Right atrium auricular region (tissue), 2 donors: ENCODE results near the gene GPLD1. TPM values are rescaled to one million over a fixed set of nuclear protein-coding genes. Genes with fewer than 3 reads are reported as not detected.

Source experiments
- DNase-seq: peaks from one replicate; pipeline ENCODE4 v3.0.0-alpha.2; 2019; ENCODE audit warnings: low spot score
- H3K27ac ChIP-seq, 2 donors: fragments of 200-600 bp; sonication (generic); 1 replicate in 1 of 2; 2 replicates in 1 of 2; pipeline ENCODE4 v1.5.1; 2016 to 2019
- H3K27me3 ChIP-seq, 2 donors: fragments of 200-600 bp; sonication (generic); one replicate each; pipeline versions ENCODE4 v1.5.1 to v1.6.0; 2017 to 2019
- H3K36me3 ChIP-seq: fragments of 200-600 bp; sonication (generic); one replicate; pipeline ENCODE4 v1.5.1; 2016
- H3K4me1 ChIP-seq, 2 donors: fragments of 200-600 bp; sonication (generic); one replicate each; pipeline versions ENCODE4 v1.5.1 to v1.6.0; 2017 to 2019
- H3K4me3 ChIP-seq, 2 donors: fragments of 200-600 bp; sonication (generic); 1 replicate in 1 of 2; 2 replicates in 1 of 2; pipeline ENCODE4 v1.5.1; 2017 to 2019; ENCODE audit warnings: mild to moderate bottlenecking in 1 of 2, moderate library complexity in 1 of 2
- H3K9me3 ChIP-seq, 2 donors: fragments of 200-600 bp; sonication (generic); one replicate each; pipeline ENCODE4 v1.5.1; 2019
- total RNA-seq, 2 donors: library from RNA; depleted of rRNA; stranded (reverse); fragments of >200 nt; gene quantifications; one replicate each; pipeline ENCODE4 v1.1.0, GENCODE V29; 2016
- TF ChIP-seq, protein P1 (sequence below), 2 donors: fragments of 200-600 bp; sonication (generic); IDR thresholded peaks; one replicate each; pipeline ENCODE4 v1.5.1; 2019; ENCODE audit warnings: antibody characterized with exemption in 2 of 2

Gene GPLD1
- total RNA-seq, 2 donors from 2014 or later = 0.33 to 0.71 TPM

DNA sequence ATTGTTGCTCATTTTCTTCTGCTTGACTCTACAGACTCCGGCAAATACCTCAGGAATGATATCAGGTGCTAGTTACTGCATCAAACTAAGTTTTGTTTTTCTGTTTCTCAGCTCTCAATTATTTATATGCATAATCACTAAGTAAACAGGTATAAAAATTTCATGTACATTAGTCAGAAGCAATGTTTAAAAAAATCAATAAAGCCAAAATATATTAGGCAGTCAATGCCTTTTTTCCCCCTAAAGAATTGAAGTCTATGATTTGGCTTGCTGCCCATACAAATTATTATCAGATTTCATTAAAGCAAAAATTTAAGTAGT is 107.2 kb downstream of the GPLD1 start:
- H3K36me3 ChIP-seq = no peaks in the 10 kb centered on the region
- no peaks in the 10 kb centered on the region for H3K4me1 ChIP-seq
- no peak overlapping the region for H3K4me3 ChIP-seq
- no peak for DNase-seq
- no peaks in the 10 kb centered on the region for H3K27me3 ChIP-seq
- H3K9me3 ChIP-seq = no peaks in the 10 kb centered on the region
- no peak overlapping the region for H3K27ac ChIP-seq
- TF ChIP-seq, protein P1, sequence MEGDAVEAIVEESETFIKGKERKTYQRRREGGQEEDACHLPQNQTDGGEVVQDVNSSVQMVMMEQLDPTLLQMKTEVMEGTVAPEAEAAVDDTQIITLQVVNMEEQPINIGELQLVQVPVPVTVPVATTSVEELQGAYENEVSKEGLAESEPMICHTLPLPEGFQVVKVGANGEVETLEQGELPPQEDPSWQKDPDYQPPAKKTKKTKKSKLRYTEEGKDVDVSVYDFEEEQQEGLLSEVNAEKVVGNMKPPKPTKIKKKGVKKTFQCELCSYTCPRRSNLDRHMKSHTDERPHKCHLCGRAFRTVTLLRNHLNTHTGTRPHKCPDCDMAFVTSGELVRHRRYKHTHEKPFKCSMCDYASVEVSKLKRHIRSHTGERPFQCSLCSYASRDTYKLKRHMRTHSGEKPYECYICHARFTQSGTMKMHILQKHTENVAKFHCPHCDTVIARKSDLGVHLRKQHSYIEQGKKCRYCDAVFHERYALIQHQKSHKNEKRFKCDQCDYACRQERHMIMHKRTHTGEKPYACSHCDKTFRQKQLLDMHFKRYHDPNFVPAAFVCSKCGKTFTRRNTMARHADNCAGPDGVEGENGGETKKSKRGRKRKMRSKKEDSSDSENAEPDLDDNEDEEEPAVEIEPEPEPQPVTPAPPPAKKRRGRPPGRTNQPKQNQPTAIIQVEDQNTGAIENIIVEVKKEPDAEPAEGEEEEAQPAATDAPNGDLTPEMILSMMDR (IDR thresholded peaks at IDR 0.05) = no peak

DNA sequence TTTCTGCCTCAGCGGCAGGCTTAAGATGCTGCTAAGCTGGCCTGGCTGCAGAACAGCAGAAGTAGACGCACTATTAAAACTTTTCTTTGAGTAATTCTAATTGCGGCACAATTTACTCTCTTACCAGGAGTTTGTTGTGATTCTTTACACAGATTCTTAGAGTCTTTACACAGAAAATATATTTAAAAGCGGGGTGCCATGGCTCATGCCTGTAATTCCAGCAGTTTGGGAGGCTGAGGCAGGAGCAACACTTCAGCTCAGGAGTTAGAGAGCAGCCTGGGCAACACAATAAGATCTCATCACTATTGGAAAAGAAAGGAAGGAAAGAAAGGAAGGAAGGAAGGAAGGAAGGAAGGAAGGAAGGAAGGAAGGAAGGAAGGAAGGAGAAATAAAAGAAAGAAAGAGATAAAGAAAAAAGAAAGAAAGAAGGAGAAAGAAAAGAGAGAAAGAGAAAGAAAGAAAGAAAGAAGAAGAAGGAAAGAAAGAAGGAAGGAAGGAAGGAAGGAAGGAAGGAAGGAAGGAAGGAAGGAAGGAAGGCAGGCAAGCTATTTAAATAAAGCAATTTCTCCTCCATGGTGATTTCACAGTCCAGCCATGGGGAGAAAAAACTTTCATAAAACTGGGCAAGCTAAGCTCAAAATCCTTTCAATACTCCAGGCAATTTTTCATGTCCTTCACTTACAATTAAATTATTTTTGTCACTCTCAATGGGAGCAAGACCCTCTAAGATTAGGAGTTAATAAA is 107.7 kb downstream of the GPLD1 start:
- Histone ChIP-seq H3K27me3 (no peaks in the 10 kb centered on the region), H3K9me3 (no peaks in the 10 kb centered on the region), H3K36me3 (no peaks in the 10 kb centered on the region), H3K4me3 (no peak overlapping the region), H3K27ac (no peak overlapping the region), H3K4me1 (no peaks in the 10 kb centered on the region)
- DNase-seq = no peak
- TF ChIP-seq, protein P1 (IDR thresholded peaks at IDR 0.05) = no peak

DNA sequence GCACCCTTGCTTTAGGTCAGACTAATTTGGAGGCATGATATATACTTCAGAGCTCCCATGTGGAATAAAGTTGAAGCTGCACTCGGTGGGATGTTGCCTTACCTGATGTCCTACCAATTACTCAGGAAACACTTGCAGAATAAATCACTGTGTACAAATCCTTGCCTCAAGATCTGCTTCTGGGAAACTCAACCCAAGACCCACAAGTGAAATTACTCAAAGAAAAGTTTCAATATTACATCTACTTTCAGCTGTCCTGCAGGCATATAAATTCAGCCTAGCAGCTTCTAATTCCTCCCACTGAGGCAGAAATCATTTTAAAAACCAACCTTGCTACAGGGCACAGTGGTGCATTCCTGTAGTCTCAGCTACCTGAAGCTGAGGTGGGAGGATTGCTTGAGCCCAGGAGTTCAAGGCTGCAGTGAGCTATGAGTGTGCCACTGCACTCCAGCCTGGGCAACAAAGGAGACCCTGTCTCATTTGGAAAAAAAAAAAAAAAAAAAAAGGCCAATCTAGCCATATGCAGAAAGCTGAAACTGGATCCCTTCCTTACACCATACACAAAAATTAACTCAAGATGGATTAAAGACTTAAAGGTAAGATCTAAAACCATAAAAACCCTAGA is 110.8 kb downstream of the GPLD1 start:
- Histone ChIP-seq H3K36me3 (no peaks in the 10 kb centered on the region), H3K4me1 (no peaks in the 10 kb centered on the region), H3K9me3 (no peaks in the 10 kb centered on the region), H3K4me3 (no peak overlapping the region), H3K27me3 (no peaks in the 10 kb centered on the region), H3K27ac (no peak overlapping the region)
- no peak for DNase-seq
- TF ChIP-seq, protein P1 (IDR thresholded peaks at IDR 0.05) = no peak

Other genes starting within 250 kb of the GPLD1 start
- not detected for gene DCDC2, start 131.5 kb downstream of the GPLD1 start, total RNA-seq
- gene MRS2, start 86.6 kb downstream of the GPLD1 start, total RNA-seq = 10 to 100 TPM; 25.5 to 44.1 TPM
- 1 to 10 TPM; 5.0 to 10.0 TPM for gene ALDH5A1, start 5.4 kb upstream of the GPLD1 start, total RNA-seq
- under 1 TPM in 1 of 2 donors, not detected in 1; 0.11 TPM for gene KIAA0319, start 156.6 kb upstream of the GPLD1 start, total RNA-seq
- gene TDP2, start 177.3 kb upstream of the GPLD1 start, total RNA-seq = 10 to 100 TPM; 18.5 to 22.2 TPM
- gene ACOT13, start 177.5 kb upstream of the GPLD1 start, total RNA-seq = 10 to 100 TPM; 12.0 to 19.9 TPM
- 10 to 100 TPM; 24.0 to 47.4 TPM for gene C6orf62, start 229.6 kb upstream of the GPLD1 start, total RNA-seq